ENCODE results near the gene SH3BP4. TPM values are rescaled to one million over a fixed set of nuclear protein-coding genes. Genes with fewer than 3 reads are reported as not detected.

Gene SH3BP4
- total RNA-seq, 1 donor from 2014 or later: 29.9 TPM

DNA sequence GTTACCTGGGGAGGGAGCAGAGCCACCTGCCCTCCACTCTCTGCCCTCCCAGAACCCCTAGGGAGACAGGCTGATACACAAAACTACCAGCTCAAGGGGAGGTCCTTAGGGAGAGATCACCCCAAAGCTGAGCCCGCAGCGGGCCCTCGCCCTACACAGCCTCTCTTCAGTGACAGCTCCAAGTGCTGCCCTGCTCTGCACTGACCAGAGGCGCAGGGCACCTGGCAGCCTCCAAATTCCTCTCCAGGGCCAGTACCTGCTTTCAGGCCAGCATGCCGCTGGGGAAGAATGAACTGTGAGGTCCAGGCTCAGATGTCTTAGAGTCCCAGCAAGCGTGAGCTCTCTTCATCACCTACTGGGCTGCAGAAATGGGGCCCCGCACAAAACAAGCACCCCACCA, 11.3 kb upstream of the SH3BP4 start:
- no peak for DNase-seq (ENCODE audit: low spot score)

- no peak for DNase-seq (ENCODE audit: low spot score)
These were observed 6.4 kb upstream of the SH3BP4 start for GRCh38 chr2:234945339-234945873.

GRCh38 chr2:234947556-234947955, 4.3 kb upstream of the SH3BP4 start:
- no peak for DNase-seq (ENCODE audit: low spot score)

DNA sequence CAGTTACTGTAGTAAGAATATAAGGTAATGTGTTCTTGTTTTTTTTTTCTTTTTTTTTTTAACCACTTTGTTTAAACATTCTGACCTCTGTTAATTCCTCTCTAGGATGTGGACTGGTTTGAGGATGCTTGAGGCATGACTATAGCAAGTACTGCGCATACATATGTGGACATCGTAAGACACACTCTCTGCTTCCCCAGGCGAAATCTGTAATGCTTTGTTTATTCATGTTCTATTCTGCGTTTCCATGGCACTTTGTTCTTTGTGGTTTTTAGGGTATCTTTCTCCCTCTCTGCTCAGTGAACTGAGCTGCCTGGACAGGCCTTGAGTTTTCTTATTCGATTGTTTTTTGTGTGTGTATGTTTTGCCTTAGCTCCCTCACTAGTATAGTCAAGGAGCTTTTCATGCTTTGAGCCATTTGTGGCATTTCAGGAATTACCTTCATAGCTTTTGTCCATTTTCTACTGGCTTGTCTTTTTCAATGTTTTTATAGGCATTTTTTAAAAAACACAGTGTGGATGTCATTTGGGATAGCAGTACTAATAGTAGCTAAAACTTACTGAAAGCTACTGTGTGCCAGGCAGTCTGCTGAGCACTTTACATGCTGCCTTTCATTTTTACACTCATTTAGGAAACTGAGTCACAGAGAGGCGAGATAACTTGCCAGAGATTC, 1.9 kb upstream of the SH3BP4 start:
- no peak for DNase-seq (ENCODE audit: low spot score)

GRCh38 chr2:234950435-234950729, 1.4 kb upstream of the SH3BP4 start:
- no peak for DNase-seq (ENCODE audit: low spot score)

GRCh38 chr2:234950730-234951663, 820 bp upstream of the SH3BP4 start:
- DNase-seq (ENCODE audit: low spot score): no peak

DNA sequence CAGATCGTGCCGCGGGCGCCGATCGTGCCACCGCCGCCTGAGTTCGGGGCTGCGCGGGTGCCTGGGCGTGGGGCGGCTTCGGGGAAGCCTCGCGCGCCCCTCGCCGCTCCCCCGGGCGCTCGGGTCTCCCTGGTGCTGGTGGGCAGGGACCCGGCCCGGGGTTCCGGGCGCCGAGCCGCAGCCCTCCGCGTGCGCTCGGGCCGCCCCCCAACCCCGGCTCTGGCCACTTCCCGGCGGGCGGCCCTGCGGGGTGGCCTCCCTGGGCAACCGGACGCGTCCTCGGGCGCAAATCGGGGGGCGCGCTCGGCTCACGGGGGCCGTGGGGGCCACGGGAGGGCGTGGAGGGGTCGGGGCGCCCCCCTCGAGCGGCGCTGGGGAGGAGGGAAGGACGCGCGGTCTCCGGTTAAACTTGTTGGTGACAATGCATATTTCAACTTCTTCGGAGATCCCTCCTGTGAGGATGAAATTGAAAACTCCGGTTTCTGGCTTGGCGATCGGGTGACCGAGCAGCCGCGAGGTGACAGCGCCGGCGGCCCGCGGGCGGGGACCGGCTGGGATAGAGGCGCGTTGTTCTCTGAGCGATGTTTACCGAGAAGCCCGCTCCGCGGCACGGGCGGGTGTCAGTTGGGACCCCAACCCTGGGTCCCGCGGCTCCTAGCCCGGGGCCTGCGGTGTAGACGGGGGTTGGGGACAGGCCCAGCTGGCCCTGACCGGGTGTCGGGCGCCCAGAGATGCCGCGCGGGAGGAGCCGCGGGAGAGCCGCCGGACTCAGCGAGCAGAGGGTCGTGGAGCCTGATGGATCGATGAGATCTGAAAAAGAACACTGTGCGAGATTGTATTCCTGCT, 676 bp downstream of the SH3BP4 start:
- no peak for DNase-seq (ENCODE audit: low spot score)

- no peak for DNase-seq (ENCODE audit: low spot score)
These were observed 1.6 kb downstream of the SH3BP4 start for GRCh38 chr2:234953116-234954031.

DNA sequence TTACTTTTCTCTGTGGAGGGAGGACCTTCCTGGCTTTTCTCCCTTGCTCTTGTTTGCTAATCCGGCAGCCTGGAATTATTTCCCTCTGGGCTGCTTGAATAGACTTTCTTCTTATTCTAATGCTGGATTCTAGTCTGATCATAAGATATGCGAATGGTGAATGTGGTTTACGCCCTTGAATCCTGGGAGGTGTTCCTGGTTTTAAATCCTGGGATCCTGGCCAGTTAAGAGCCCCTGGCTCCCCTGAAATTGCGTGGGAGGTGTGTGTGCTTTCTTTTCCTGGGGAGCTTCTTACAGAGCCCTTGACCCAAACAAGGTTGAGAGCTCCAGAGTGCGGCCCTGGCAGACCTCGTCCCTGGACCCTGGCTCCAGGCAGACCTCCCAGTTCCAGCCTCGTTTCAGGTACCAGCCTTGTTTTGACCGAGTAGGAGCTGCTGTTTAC, 2.8 kb downstream of the SH3BP4 start:
- no peak for DNase-seq (ENCODE audit: low spot score)

DNA sequence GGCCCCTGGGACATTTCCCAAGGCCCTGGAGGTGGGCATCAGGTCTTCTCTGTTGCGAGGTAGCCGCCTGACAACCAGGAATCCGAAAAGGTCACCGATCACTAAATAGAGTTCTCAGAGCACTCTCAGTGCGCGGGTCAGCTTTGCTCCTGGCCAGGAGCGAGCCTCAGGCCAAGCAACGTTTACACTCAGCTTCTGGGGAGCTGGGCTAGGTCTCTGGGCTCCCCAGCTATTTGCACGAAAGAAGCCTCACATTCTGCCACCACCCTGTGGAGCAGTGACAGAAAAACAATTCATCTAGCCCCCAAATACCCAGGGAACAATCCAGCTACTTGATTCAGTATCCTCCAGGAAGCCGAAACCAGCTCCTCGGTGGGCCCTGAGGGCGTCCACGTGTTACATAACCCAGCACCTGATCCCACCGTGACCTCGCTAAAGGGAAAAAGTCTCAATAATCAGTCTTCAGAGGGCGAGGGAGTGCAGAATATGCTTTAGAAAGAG, 3.3 kb downstream of the SH3BP4 start:
- no peak for DNase-seq (ENCODE audit: low spot score)

DNA sequence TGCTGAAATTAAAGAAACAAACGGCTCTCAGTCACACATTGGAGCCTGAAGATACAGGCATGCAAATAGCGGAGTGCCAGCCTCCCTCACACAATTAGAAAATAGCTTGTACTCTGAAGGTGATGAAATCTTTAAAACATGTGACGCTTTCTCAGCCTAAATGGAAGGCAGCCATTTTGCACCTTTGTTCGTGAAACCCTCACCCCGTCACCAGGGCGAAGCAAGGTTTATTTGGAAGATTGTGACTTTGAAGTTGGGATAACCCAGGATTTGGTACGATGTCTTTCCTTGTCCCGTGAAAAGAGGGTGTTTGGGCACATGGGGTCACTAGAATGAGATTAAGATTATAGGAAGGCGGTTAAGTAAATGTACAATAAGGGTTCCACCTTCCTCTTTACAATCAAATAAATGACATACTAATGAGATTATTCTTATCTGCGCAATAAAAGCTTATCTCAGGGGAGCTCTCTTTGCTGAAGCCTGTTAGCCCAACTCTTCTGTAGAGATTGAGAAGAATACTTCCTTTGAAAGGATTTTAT, 4.2 kb downstream of the SH3BP4 start:
- DNase-seq (ENCODE audit: low spot score): no peak

DNA sequence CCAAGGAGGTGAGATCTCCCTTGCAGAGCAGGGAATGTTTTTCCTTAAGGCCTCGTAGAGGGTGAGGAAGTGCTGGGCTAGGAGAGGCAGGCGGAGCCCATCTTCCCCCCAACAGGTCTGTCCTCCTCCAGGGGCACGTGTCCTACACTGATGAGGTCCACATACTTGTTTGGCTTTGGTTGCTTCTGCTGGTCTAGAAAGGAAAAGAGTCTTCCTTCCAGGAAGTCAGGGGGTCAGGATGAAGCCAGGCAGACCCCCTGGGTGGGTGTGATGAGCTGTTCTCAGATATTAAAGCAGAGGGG, 6.0 kb downstream of the SH3BP4 start:
- DNase-seq (ENCODE audit: low spot score): no peak

DNA sequence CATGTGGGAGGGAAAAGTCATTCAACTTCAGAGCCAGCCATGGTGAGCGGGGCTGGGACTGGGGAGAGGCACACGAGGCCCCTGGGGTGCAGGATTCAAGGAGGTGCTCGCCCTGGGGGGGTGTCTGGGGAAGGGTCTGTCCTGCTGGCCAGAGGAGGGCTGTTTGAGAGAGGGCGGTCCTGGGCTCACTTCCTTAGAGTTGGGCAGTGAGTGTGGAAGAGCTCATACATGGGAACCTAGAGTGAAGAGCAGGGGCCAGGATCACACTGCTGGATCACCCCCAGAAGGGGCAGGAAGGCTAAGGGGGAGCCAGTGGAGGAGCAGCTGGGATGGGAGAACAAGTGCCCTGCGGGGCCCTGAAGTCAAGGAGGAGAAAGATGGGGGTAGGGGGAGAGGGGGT, 6.5 kb downstream of the SH3BP4 start:
- DNase-seq (ENCODE audit: low spot score): no peak

DNA sequence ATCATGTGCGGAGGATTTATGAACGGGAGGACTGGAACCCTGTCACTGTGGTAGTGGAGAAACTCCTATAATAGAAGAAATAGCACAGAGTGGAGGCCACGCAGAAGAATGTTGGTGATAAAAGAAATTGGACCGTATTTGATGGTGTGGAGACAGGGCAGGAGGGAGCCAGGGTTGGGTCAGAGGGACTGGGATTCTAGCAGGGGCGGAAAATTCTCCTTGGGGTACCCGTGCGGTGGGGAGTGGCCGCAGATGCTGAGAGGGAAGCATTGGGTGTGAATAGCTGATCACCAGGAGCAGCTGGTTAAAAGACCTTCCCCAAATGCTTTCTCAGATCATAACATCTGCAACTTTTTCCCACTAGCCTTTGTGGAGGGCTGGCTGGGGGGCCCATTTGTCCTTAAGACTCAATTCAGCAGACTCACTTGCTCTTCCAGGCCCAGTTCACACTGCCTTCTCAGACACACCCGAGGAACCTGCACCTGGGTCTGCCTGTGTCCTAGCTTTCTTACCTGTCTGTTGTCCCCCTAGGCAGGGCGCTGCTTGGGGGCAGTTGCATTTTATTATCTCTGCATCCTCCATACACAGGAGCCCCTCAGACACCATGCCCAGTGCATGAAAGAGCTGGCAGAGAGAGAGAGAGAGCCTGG, 7.1 kb downstream of the SH3BP4 start:
- no peak for DNase-seq (ENCODE audit: low spot score)

- no peak for DNase-seq (ENCODE audit: low spot score)
These were observed 8.6 kb downstream of the SH3BP4 start for GRCh38 chr2:234960175-234961088.

GRCh38 chr2:234961784-234962183, 10.0 kb downstream of the SH3BP4 start:
- DNase-seq (ENCODE audit: low spot score): no peak

- DNase-seq (ENCODE audit: low spot score): no peak
These were observed 12.2 kb downstream of the SH3BP4 start for GRCh38 chr2:234963773-234964615.
